GM03348 (cell line): Measurements from ENCODE around the gene TSC22D1.
"Not testable (repeated sequence)": the region's sequence is repeated elsewhere in the genome, so short reads cannot be mapped to it uniquely, and the experiment has no call there.

Experiments used
- DNase-seq: peaks from one replicate; pipeline ENCODE4 v3.0.0; 2012; ENCODE audit warnings: low spot score

The TSC22D1 gene

GRCh38 chr13:44506251-44506650 lies 69.9 kb downstream of the TSC22D1 start:
- no peak for DNase-seq

- DNase-seq: no peak
These were observed 72.0 kb downstream of the TSC22D1 start for GRCh38 chr13:44504116-44504515.

GRCh38 chr13:44498969-44499368 lies 77.2 kb downstream of the TSC22D1 start:
- DNase-seq: peak; percentile 7

GRCh38 chr13:44498502-44498901 lies 77.6 kb downstream of the TSC22D1 start:
- DNase-seq: no peak

GRCh38 chr13:44497801-44498200 lies 78.3 kb downstream of the TSC22D1 start:
- no peak for DNase-seq

GRCh38 chr13:44493213-44493812 lies 82.8 kb downstream of the TSC22D1 start:
- DNase-seq: no peak

- DNase-seq: no peak
These were observed 86.4 kb downstream of the TSC22D1 start for GRCh38 chr13:44489751-44490150.

GRCh38 chr13:44487989-44488388 lies 88.1 kb downstream of the TSC22D1 start:
- no peak for DNase-seq

- DNase-seq: no peak
These were observed 91.5 kb downstream of the TSC22D1 start for GRCh38 chr13:44484562-44485138.

- DNase-seq: no peak
These were observed 101.8 kb downstream of the TSC22D1 start for GRCh38 chr13:44474122-44474910.

GRCh38 chr13:44471686-44472085 lies 104.4 kb downstream of the TSC22D1 start:
- DNase-seq: peak; percentile 27

- DNase-seq: no peak
These were observed 105.2 kb downstream of the TSC22D1 start for GRCh38 chr13:44470638-44471562.

- DNase-seq: no peak
These were observed 107.3 kb downstream of the TSC22D1 start for GRCh38 chr13:44468874-44469273.

- no peak for DNase-seq
These were observed 110.8 kb downstream of the TSC22D1 start for GRCh38 chr13:44465318-44465717.

- DNase-seq: no peak
These were observed 111.7 kb downstream of the TSC22D1 start for GRCh38 chr13:44464471-44464870.

- DNase-seq: no peak
These were observed 112.4 kb downstream of the TSC22D1 start for GRCh38 chr13:44463759-44464158.

GRCh38 chr13:44459674-44460073 lies 116.5 kb downstream of the TSC22D1 start:
- no peak for DNase-seq

- no peak for DNase-seq
These were observed 117.7 kb downstream of the TSC22D1 start for GRCh38 chr13:44458313-44458975.

GRCh38 chr13:44456212-44456611 lies 119.9 kb downstream of the TSC22D1 start:
- not testable (repeated sequence) for DNase-seq

GRCh38 chr13:44455769-44456168 lies 120.4 kb downstream of the TSC22D1 start:
- no peak for DNase-seq

GRCh38 chr13:44453881-44454280 lies 122.2 kb downstream of the TSC22D1 start:
- no peak for DNase-seq

GRCh38 chr13:44453069-44453468 lies 123.1 kb downstream of the TSC22D1 start:
- no peak for DNase-seq
